Smooth muscle cell (in vitro differentiated cells): ENCODE data around the gene KISS1. TPM values are rescaled to one million over a fixed set of nuclear protein-coding genes. Genes with fewer than 3 reads are reported as not detected.

ENCODE experiments used
- DNase-seq: peaks from one replicate; lab custom pipeline; 2025; ENCODE audit not compliant: unreplicated experiment; lab: John Stamatoyannopoulos, UW
- H2AFZ ChIP-seq: fragments of 200-600 bp; sonication (generic); 2 replicates; pipeline ENCODE4 v1.6.0; 2016; ENCODE audit warnings: antibody characterized with exemption, low read depth, mild to moderate bottlenecking
- H3F3A ChIP-seq: fragments of 200-600 bp; sonication (generic); 2 replicates; pipeline ENCODE4 v1.6.0; 2017; ENCODE audit warnings: antibody characterized with exemption, low read depth
- H3K27ac ChIP-seq: fragments of 200-600 bp; sonication (generic); 2 replicates; pipeline ENCODE4 v1.5.1; 2016; ENCODE audit warnings: low read depth, mild to moderate bottlenecking
- H3K27me3 ChIP-seq: fragments of 200-600 bp; sonication (generic); 2 replicates; pipeline ENCODE4 v1.6.1; 2016; ENCODE audit warnings: low read depth, mild to moderate bottlenecking
- H3K36me3 ChIP-seq: fragments of 200-600 bp; sonication (generic); 2 replicates; pipeline ENCODE4 v1.5.1; 2016; ENCODE audit warnings: low read depth
- H3K4me1 ChIP-seq: fragments of 200-600 bp; sonication (generic); 2 replicates; pipeline ENCODE4 v1.5.1; 2016; ENCODE audit warnings: low read depth
- H3K4me2 ChIP-seq: fragments of 200-600 bp; sonication (generic); 2 replicates; pipeline ENCODE4 v1.6.0; 2016; ENCODE audit warnings: mild to moderate bottlenecking
- H3K4me3 ChIP-seq: fragments of 200-600 bp; sonication (generic); 2 replicates; pipeline ENCODE4 v1.5.1; 2016; ENCODE audit warnings: mild to moderate bottlenecking
- H3K79me2 ChIP-seq: fragments of 200-600 bp; sonication (generic); 2 replicates; pipeline ENCODE4 v1.6.0; 2016; ENCODE audit warnings: low read depth, mild to moderate bottlenecking
- H3K9ac ChIP-seq: fragments of 200-600 bp; sonication (generic); 2 replicates; pipeline ENCODE4 v1.6.0; 2016; ENCODE audit warnings: low read depth
- H3K9me3 ChIP-seq: fragments of 200-600 bp; sonication (generic); replicated peaks from 2 replicates; pipeline ENCODE4 v1.5.1; 2016; ENCODE audit warnings: low read depth
- H4K20me1 ChIP-seq: fragments of 200-600 bp; sonication (generic); 2 replicates; pipeline ENCODE4 v1.6.0; 2016; ENCODE audit warnings: low read depth
- WGBS: methylation state at CpG from one replicate; pipeline ENCODE4 v1.1.7; 2016; ENCODE audit warnings: low lambda C conversion rate; 5-methylcytosine and 5-hydroxymethylcytosine counted together
- polyA plus RNA-seq: library from polyadenylated mRNA; unstranded; fragments of >200 nt; fragmentation: Nextera tagmentation; extraction: Ambion mirVana; gene quantifications from 2 replicates; pipeline ENCODE4 v1.2.1, GENCODE V29; 2016
- total RNA-seq: library from RNA; depleted of rRNA; stranded (reverse); fragments of >200 nt; gene quantifications from 2 replicates; pipeline ENCODE4 v1.2.3, GENCODE V29; 2014
- TF ChIP-seq, protein P1 (sequence below): fragments of 200-600 bp; sonication (generic); IDR thresholded peaks from 2 replicates; pipeline ENCODE4 v1.5.1; 2017; ENCODE audit warnings: borderline replicate concordance, mild to moderate bottlenecking, antibody characterized with exemption; ENCODE audit not compliant: insufficient read depth, poor library complexity, severe bottlenecking

The KISS1 gene
- total and polyA plus RNA-seq, 2 experiments from 2014 or later = 0.72 to 1.2 TPM

DNA sequence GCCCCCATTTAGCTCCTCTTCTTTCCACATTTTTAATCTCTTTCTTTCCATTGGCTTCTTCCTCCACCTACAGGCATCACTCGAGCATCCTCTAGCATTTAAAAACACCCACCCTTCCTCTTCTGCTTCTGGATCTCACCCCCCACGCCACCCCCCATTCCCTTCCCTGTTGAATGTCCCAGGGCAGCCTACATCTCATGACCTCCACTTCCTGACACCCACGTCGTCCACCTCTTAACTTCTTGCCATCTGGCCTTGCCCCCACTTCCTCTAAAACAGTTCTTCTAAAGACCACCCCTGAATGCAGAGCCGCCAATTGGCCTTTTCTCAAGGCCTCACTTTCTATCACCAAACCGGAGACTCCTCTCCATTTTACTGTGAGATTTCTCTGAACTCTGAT, 38.3 kb downstream of the KISS1 start:
- Histone ChIP-seq H3K9ac (no peak overlapping the region), H3K4me2 (no peak overlapping the region), H3K9me3 (no peaks in the 10 kb centered on the region), H3K79me2 (no peaks in the 10 kb centered on the region), H3K27ac (no peak overlapping the region), H4K20me1 (no peaks in the 10 kb centered on the region), H3K4me3 (no peak overlapping the region), H3F3A (no peaks in the 10 kb centered on the region), H3K36me3 (no peaks in the 10 kb centered on the region), H3K4me1 (no peaks in the 10 kb centered on the region), H2AFZ (no peak overlapping the region), H3K27me3 (peaks cover 15% of the 10 kb centered on the region)
- DNase-seq = no peak
- WGBS = 66% methylated on average over 6 of the region's 6 CpGs
- TF ChIP-seq, protein P1, sequence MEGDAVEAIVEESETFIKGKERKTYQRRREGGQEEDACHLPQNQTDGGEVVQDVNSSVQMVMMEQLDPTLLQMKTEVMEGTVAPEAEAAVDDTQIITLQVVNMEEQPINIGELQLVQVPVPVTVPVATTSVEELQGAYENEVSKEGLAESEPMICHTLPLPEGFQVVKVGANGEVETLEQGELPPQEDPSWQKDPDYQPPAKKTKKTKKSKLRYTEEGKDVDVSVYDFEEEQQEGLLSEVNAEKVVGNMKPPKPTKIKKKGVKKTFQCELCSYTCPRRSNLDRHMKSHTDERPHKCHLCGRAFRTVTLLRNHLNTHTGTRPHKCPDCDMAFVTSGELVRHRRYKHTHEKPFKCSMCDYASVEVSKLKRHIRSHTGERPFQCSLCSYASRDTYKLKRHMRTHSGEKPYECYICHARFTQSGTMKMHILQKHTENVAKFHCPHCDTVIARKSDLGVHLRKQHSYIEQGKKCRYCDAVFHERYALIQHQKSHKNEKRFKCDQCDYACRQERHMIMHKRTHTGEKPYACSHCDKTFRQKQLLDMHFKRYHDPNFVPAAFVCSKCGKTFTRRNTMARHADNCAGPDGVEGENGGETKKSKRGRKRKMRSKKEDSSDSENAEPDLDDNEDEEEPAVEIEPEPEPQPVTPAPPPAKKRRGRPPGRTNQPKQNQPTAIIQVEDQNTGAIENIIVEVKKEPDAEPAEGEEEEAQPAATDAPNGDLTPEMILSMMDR = no peak

- Histone ChIP-seq H3K27me3 (peaks cover 5% of the 10 kb centered on the region), H3K9me3 (no peaks in the 10 kb centered on the region), H3K4me3 (no peak overlapping the region), H3K4me2 (no peak overlapping the region), H2AFZ (no peak overlapping the region), H4K20me1 (no peaks in the 10 kb centered on the region), H3K27ac (no peak overlapping the region), H3K36me3 (no peaks in the 10 kb centered on the region), H3K4me1 (no peaks in the 10 kb centered on the region), H3K79me2 (no peaks in the 10 kb centered on the region), H3F3A (no peaks in the 10 kb centered on the region), H3K9ac (no peak overlapping the region)
- DNase-seq = no peak
- 88% methylated on average over 10 of the region's 10 CpGs for WGBS
- TF ChIP-seq, protein P1 = no peak
Observed at GRCh38 chr1:204155881-204156280, 40.4 kb downstream of the KISS1 start.

GRCh38 chr1:204154568-204155255, 41.6 kb downstream of the KISS1 start:
- Histone ChIP-seq H3K27me3 (no peaks in the 10 kb centered on the region), H3F3A (no peaks in the 10 kb centered on the region), H3K4me3 (no peak overlapping the region), H3K9me3 (no peaks in the 10 kb centered on the region), H3K4me1 (no peaks in the 10 kb centered on the region), H3K36me3 (no peaks in the 10 kb centered on the region), H3K4me2 (no peak overlapping the region), H3K9ac (no peak overlapping the region), H2AFZ (no peak overlapping the region), H3K27ac (no peak overlapping the region), H3K79me2 (no peaks in the 10 kb centered on the region), H4K20me1 (no peaks in the 10 kb centered on the region)
- DNase-seq = no peak
- 92% methylated on average over 15 of the region's 15 CpGs for WGBS
- TF ChIP-seq, protein P1 = no peak

- Histone ChIP-seq H3K36me3 (no peaks in the 10 kb centered on the region), H2AFZ (no peak overlapping the region), H3K27ac (no peak overlapping the region), H3K4me3 (no peak overlapping the region), H4K20me1 (no peaks in the 10 kb centered on the region), H3K4me2 (no peak overlapping the region), H3K79me2 (no peaks in the 10 kb centered on the region), H3K9ac (no peak overlapping the region), H3F3A (no peaks in the 10 kb centered on the region), H3K4me1 (no peaks in the 10 kb centered on the region), H3K27me3 (no peaks in the 10 kb centered on the region), H3K9me3 (no peaks in the 10 kb centered on the region)
- WGBS = 93% methylated on average over 5 of the region's 5 CpGs
- TF ChIP-seq, protein P1 = no peak
- DNase-seq = no peak
Observed at GRCh38 chr1:204153667-204154066, 42.6 kb downstream of the KISS1 start.
